IMR-90 (cell line): ENCODE measurements around the gene REEP2. TPM values are rescaled to one million over a fixed set of nuclear protein-coding genes. Genes with fewer than 3 reads are reported as not detected.

ENCODE experiments used
- ATAC-seq: fragments of 200-7000 bp; cut with Tn5 transposase; 2 replicates; pipeline ENCODE4 v1.9.1; 2020; ENCODE audit warnings: low read depth, mild to moderate bottlenecking, moderate library complexity
- BruUV-seq: library from RNA; stranded (reverse); fragments of 400-500 nt; replicated peaks from 2 replicates; lab custom pipeline; 2021; lab: Mats Ljungman, UMichigan
- CTCF ChIA-PET: fragments of 300-600 bp; formaldehyde crosslinking; extraction: SDS; loops from one replicate; lab custom pipeline; 2021; ENCODE audit warnings: antibody characterized with exemption; lab: Yijun Ruan, JAX
- POLR2A ChIA-PET: fragments of 300-600 bp; sonication (Branson Sonifier 250); formaldehyde crosslinking; loops from one replicate; lab custom pipeline; 2022; ENCODE audit warnings: antibody characterized with exemption; ENCODE audit not compliant: unreplicated experiment; lab: Charles Lee
- DNase-seq: peaks from one replicate; pipeline ENCODE4 v3.0.0; 2013
- H2AFZ ChIP-seq: replicated peaks from 2 replicates; pipeline ENCODE3; 2013; ENCODE audit warnings: low read length, mild to moderate bottlenecking; ENCODE audit not compliant: poor library complexity
- H2AK5ac ChIP-seq: 2 replicates; pipeline ENCODE4 v1.6.1; 2013; ENCODE audit warnings: low read depth, low read length, inconsistent platforms
- H2AK9ac ChIP-seq: replicated peaks from 2 replicates; pipeline ENCODE3; 2013; ENCODE audit warnings: mild to moderate bottlenecking, low read depth, low read length, moderate library complexity; ENCODE audit not compliant: poor library complexity
- H2BK120ac ChIP-seq: 2 replicates; pipeline ENCODE4 v1.6.1; 2013; ENCODE audit warnings: low read depth, low read length, inconsistent platforms
- H2BK15ac ChIP-seq: 3 replicates; pipeline ENCODE4 v1.6.1; 2013; ENCODE audit warnings: low read depth, low read length, inconsistent platforms
- H2BK20ac ChIP-seq: 2 replicates; pipeline ENCODE4 v1.6.1; 2013; ENCODE audit warnings: low read depth, mild to moderate bottlenecking, inconsistent platforms, low read length, moderate library complexity
- H2BK5ac ChIP-seq: 2 replicates; pipeline ENCODE4 v1.6.1; 2013; ENCODE audit warnings: mild to moderate bottlenecking, low read depth, low read length, inconsistent platforms; ENCODE audit not compliant: poor library complexity, severe bottlenecking
- H3K14ac ChIP-seq: replicated peaks from 2 replicates; pipeline ENCODE4 v1.6.1; 2013; ENCODE audit warnings: low read depth, low read length, inconsistent platforms
- H3K18ac ChIP-seq: 2 replicates; pipeline ENCODE4 v1.6.1; 2013; ENCODE audit warnings: low read depth, low read length, control low read depth
- H3K23ac ChIP-seq: 2 replicates; pipeline ENCODE4 v1.6.1; 2013; ENCODE audit warnings: low read depth, low read length, inconsistent platforms
- H3K27ac ChIP-seq: 2 replicates; pipeline ENCODE4 v1.5.1; 2013; ENCODE audit warnings: mild to moderate bottlenecking, control low read depth, low read length; ENCODE audit not compliant: insufficient read depth
- H3K27me3 ChIP-seq: 2 replicates; pipeline ENCODE4 v1.6.1; 2013; ENCODE audit warnings: low read length; ENCODE audit not compliant: control insufficient read depth, insufficient read depth
- H3K36me3 ChIP-seq: 2 replicates; pipeline ENCODE4 v1.6.1; 2013; ENCODE audit warnings: low read length, mixed read lengths; ENCODE audit not compliant: control insufficient read depth, insufficient read depth
- H3K4ac ChIP-seq: 2 replicates; pipeline ENCODE4 v1.6.1; 2013; ENCODE audit warnings: low read depth, low read length, inconsistent platforms
- H3K4me1 ChIP-seq: 2 replicates; pipeline ENCODE4 v1.6.1; 2013; ENCODE audit warnings: low read length, mixed read lengths; ENCODE audit not compliant: control insufficient read depth, insufficient read depth
- H3K4me2 ChIP-seq: 2 replicates; pipeline ENCODE4 v1.6.1; 2013; ENCODE audit warnings: low read depth, mild to moderate bottlenecking, control low read depth, low read length, moderate library complexity
- H3K4me3 ChIP-seq: 2 replicates; pipeline ENCODE4 v1.5.1; 2013; ENCODE audit warnings: low read depth, mild to moderate bottlenecking, control low read depth, low read length, moderate library complexity; ENCODE audit not compliant: insufficient read depth
- H3K56ac ChIP-seq: 2 replicates; pipeline ENCODE4 v1.6.1; 2013; ENCODE audit warnings: low read length, inconsistent platforms; ENCODE audit not compliant: insufficient read depth; ENCODE audit errors: extremely low read depth
- H3K79me1 ChIP-seq, 2 experiments: 2 replicates each; pipeline ENCODE4 v1.6.1; 2013; ENCODE audit warnings: low read length in 2 of 2, inconsistent platforms in 1 of 2, low read depth in 1 of 2
- H3K9ac ChIP-seq: 2 replicates; pipeline ENCODE4 v1.6.1; 2013; ENCODE audit warnings: low read depth, low read length, control low read depth
- H3K9me1 ChIP-seq: 2 replicates; pipeline ENCODE4 v1.6.1; 2013; ENCODE audit warnings: low read length, inconsistent platforms; ENCODE audit not compliant: insufficient read depth
- H3K9me3 ChIP-seq: 2 replicates; pipeline ENCODE4 v1.6.1; 2013; ENCODE audit warnings: low read length; ENCODE audit not compliant: control insufficient read depth, insufficient read depth
- H4K20me1 ChIP-seq: 2 replicates; pipeline ENCODE4 v1.6.1; 2013; ENCODE audit warnings: low read length, inconsistent platforms; ENCODE audit not compliant: insufficient read depth
- H4K5ac ChIP-seq: 2 replicates; pipeline ENCODE4 v1.6.1; 2013; ENCODE audit warnings: mild to moderate bottlenecking, low read depth, low read length, control low read depth
- H4K8ac ChIP-seq, 2 experiments: 2 replicates each; pipeline ENCODE4 v1.6.1; 2013; ENCODE audit warnings: low read depth in 2 of 2, low read length in 2 of 2, control low read depth in 1 of 2, inconsistent platforms in 1 of 2
- H4K91ac ChIP-seq: 2 replicates; pipeline ENCODE4 v1.6.1; 2013; ENCODE audit warnings: low read depth, low read length, inconsistent platforms; ENCODE audit not compliant: insufficient read depth
- BHLHE40 ChIP-seq: fragments of 150-350 bp; IDR thresholded peaks from 2 replicates; pipeline ENCODE4 v1.6.1; 2016; ENCODE audit warnings: mild to moderate bottlenecking, low read depth, low read length
- CHD1 ChIP-seq: IDR thresholded peaks from 2 replicates; pipeline ENCODE4 v1.6.1; 2012; ENCODE audit warnings: low read depth, low read length, improper control_type of control experiment
- CTCF ChIP-seq: conservative IDR thresholded peaks from 2 replicates; pipeline ENCODE4 v1.5.1; 2012; ENCODE audit warnings: mild to moderate bottlenecking, low read depth, low read length, improper control_type of control experiment
- ELK1 ChIP-seq: fragments of 150-350 bp; IDR thresholded peaks from 2 replicates; pipeline ENCODE4 v1.6.1; 2016; ENCODE audit warnings: low read depth, mild to moderate bottlenecking, low read length, moderate library complexity, borderline replicate concordance
- FOS ChIP-seq: fragments of 150-350 bp; IDR thresholded peaks from 2 replicates; pipeline ENCODE4 v1.6.1; 2016; ENCODE audit warnings: low read depth, low read length
- MAZ ChIP-seq: IDR thresholded peaks from 2 replicates; pipeline ENCODE4 v1.6.1; 2012; ENCODE audit warnings: low read depth, mild to moderate bottlenecking, low read length, improper control_type of control experiment, moderate library complexity, borderline replicate concordance
- MXI1 ChIP-seq: IDR thresholded peaks from 2 replicates; pipeline ENCODE4 v1.6.1; 2012; ENCODE audit warnings: low read depth, mild to moderate bottlenecking, low read length, moderate library complexity, borderline replicate concordance
- NFE2L2 ChIP-seq: fragments of 150-350 bp; IDR thresholded peaks from 2 replicates; pipeline ENCODE4 v1.6.1; 2016; ENCODE audit warnings: low read depth, mild to moderate bottlenecking, low read length
- POLR2A ChIP-seq: IDR thresholded peaks from 2 replicates; pipeline ENCODE4 v1.6.1; 2012; ENCODE audit warnings: mild to moderate bottlenecking, low read depth, low read length
- RAD21 ChIP-seq: IDR thresholded peaks from 2 replicates; pipeline ENCODE4 v1.6.1; 2012; ENCODE audit warnings: low read length, improper control_type of control experiment
- RCOR1 ChIP-seq: IDR thresholded peaks from 2 replicates; pipeline ENCODE4 v1.6.1; 2012; ENCODE audit warnings: mild to moderate bottlenecking, low read length, improper control_type of control experiment; ENCODE audit not compliant: insufficient replicate concordance
- RFX5 ChIP-seq: IDR thresholded peaks from 2 replicates; pipeline ENCODE4 v1.8.0; 2012; ENCODE audit warnings: low read depth, mild to moderate bottlenecking, low read length, moderate library complexity
- SMC3 ChIP-seq: fragments of 150-350 bp; IDR thresholded peaks from 2 replicates; pipeline ENCODE4 v1.6.1; 2016; ENCODE audit warnings: low read depth, mild to moderate bottlenecking, antibody characterized with exemption, low read length, moderate library complexity
- USF2 ChIP-seq: fragments of 150-350 bp; IDR thresholded peaks from 2 replicates; pipeline ENCODE4 v1.6.1; 2017; ENCODE audit warnings: mild to moderate bottlenecking, antibody characterized with exemption, low read length, low read depth
- WGBS, 2 experiments: methylation state at CpG; one replicate each; pipeline versions ENCODE4 v1.1.5 to v1.1.7; 2013; ENCODE audit warnings: missing lambda C conversion rate in 2 of 2; ENCODE audit not compliant: insufficient read length in 1 of 2; ENCODE audit errors: extremely low coverage in 2 of 2; 5-methylcytosine and 5-hydroxymethylcytosine counted together
- dilution Hi-C: fragments of 300-500 bp; cut with HindIII; formaldehyde crosslinking; loops from one replicate; pipeline ENCODE4 v1.14.3; 2018; ENCODE audit warnings: low sequenced_read_pairs; ENCODE audit not compliant: unreplicated experiment
- in situ Hi-C: fragments of 300-500 bp; cut with MboI; formaldehyde crosslinking; loops from 3 replicates; pipeline ENCODE4 v1.14.3; 2019; ENCODE audit warnings: low sequenced_read_pairs, inconsistent platforms, mixed read lengths
- intact Hi-C: fragments of 100-400 bp; cut with micrococcal nuclease; formaldehyde crosslinking; loops from 2 replicates; pipeline ENCODE4 v1.10.0; 2022
- polyA plus RNA-seq, 3 experiments: library from polyadenylated mRNA; depleted of rRNA; stranded (reverse); fragments of >200 nt; gene quantifications; 2 replicates each; pipeline ENCODE4 v1.2.3, GENCODE V29; 2012; ENCODE audit warnings: low replicate concordance in 1 of 3
- total RNA-seq: library from RNA; depleted of rRNA; stranded (reverse); fragments of >200 nt; gene quantifications from 2 replicates; pipeline ENCODE4 v1.2.3, GENCODE V29; 2012

Gene REEP2
- total and polyA plus RNA-seq, 2 of the 4 experiments (the other 2 are of a cell fraction) = 12.4 to 17.0 TPM

GRCh38 chr5:138469540-138470321, 30.9 kb downstream of the REEP2 start:
- CTCF ChIA-PET = no interaction called here
- H3K4ac ChIP-seq = no peak overlapping the region

More at GRCh38 chr5:138469540-138470321, 30.9 kb downstream of the REEP2 start:
- H3K4me3 ChIP-seq = no peak overlapping the region
- no peak overlapping the region for H3K27ac ChIP-seq
- no peak overlapping the region for H2BK20ac ChIP-seq
- WGBS, 2 experiments = 89% methylated on average over 1 of the region's 8 CpGs; no CpG with 5 or more reads in 1 of the 2 experiments
- no peak for TF ChIP-seq RCOR1
- TF ChIP-seq MXI1 = no peak
- TF ChIP-seq RFX5 = no peak
- no peak for TF ChIP-seq MAZ
- TF ChIP-seq USF2 = peak; percentile 82
- TF ChIP-seq CHD1 = no peak
- TF ChIP-seq POLR2A = no peak
- peak; percentile 90 for TF ChIP-seq BHLHE40
- 0 out of 2 replicates have a peak, but pooled peaks have one; percentile 29 for TF ChIP-seq ELK1
- TF ChIP-seq FOS = no peak
- TF ChIP-seq SMC3 = no peak; the same call in 1 of the 2 replicates
- peak; percentile 0; the same call in 1 of the 2 replicates for TF ChIP-seq NFE2L2
- no peak for TF ChIP-seq RAD21
- TF ChIP-seq CTCF = no peak
- no peak overlapping the region for H2BK5ac ChIP-seq
- H2AFZ ChIP-seq = peak overlapping the region; percentile 33
- intact Hi-C loops (no loop called here), in situ Hi-C loops (no loop called here), dilution Hi-C loops (no loop called here)
- H3K4me2 ChIP-seq = no peak overlapping the region
- no peak overlapping the region for H2BK15ac ChIP-seq
- no peak overlapping the region for H3K23ac ChIP-seq
- no peak overlapping the region for H2BK120ac ChIP-seq
- peaks cover 10% of the 10 kb centered on the region; the same call in 1 of the 2 replicates for H3K4me1 ChIP-seq
- POLR2A ChIA-PET = interaction anchor here (0.6 kb wide), 1 partner anchor 105 kb away, joined by 3 read pairs; no protein-coding TSS in a partner anchor
- ATAC-seq = peak; percentile 25
- H2AK5ac ChIP-seq = no peak overlapping the region
- no peak overlapping the region for H3K18ac ChIP-seq
- H4K8ac ChIP-seq = no peak overlapping the region
- H3K9me3 ChIP-seq = no peaks in the 10 kb centered on the region
- H4K5ac ChIP-seq = no peak overlapping the region
- peak; percentile 91 for DNase-seq
- no TSS peak for BruUV-seq
- H3K14ac ChIP-seq = no peak overlapping the region
- no peaks in the 10 kb centered on the region for H3K27me3 ChIP-seq
- H3K9ac ChIP-seq = no peak overlapping the region
- peaks cover 56% of the 10 kb centered on the region for H4K20me1 ChIP-seq
- peaks cover 18% of the 10 kb centered on the region for H3K36me3 ChIP-seq
- peaks cover 20% of the 10 kb centered on the region for H3K9me1 ChIP-seq
- peak overlapping the region; percentile 45 for H2AK9ac ChIP-seq
- no peak overlapping the region for H4K91ac ChIP-seq
- peaks cover 9 to 35% of the 10 kb centered on the region in 2 experiments for H3K79me1 ChIP-seq
- no peak overlapping the region for H3K56ac ChIP-seq
